Measurements from ENCODE around the gene CBFA2T2.

- TF ChIP-seq SUZ12 (IDR thresholded peaks at IDR 0.05; ENCODE audit: extremely low read depth, insufficient read depth, insufficient read length) (no peak), YY1 (IDR thresholded peaks at IDR 0.05; ENCODE audit: insufficient read depth, insufficient read length) (no peak), ZNF274 (IDR thresholded peaks at IDR 0.05; ENCODE audit: low read depth, low read length) (no peak)
Observed at GRCh38 chr20:33666293-33667244, 176.7 kb downstream of the CBFA2T2 start, which contains the start of gene ACTL10.

Measured in NT2/D1 (cell line).